Measurements from ENCODE around the gene NR6A1.

Gene NR6A1

DNA sequence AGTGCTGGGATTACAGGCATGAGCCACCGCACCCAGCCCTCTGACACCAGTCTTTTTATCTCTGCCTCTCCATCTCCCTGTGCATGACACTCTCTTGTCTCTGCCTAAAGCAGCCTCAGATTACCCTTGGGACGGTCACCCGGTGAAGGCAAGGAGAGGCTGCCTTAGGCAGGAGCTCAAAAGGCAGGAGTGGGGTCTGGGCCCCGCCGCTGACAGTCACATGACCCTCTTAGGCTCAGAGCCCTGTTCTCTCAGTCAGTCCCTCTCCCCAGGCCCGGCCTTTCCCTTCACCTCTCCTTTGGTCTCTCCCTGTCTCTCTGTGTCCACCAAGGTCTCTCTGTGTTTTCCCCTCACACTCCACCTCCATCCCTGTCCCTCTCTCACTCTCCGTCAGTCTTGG, 298.3 kb downstream of the NR6A1 start:
- DNase-seq (ENCODE audit: low read depth in 2 of 2) = no peak

GRCh38 chr9:124471761-124472160, 299.4 kb downstream of the NR6A1 start:
- no peak for DNase-seq (ENCODE audit: low read depth in 2 of 2)

GRCh38 chr9:124470726-124471125, 300.4 kb downstream of the NR6A1 start:
- no peak for DNase-seq (ENCODE audit: low read depth in 2 of 2)

DNA sequence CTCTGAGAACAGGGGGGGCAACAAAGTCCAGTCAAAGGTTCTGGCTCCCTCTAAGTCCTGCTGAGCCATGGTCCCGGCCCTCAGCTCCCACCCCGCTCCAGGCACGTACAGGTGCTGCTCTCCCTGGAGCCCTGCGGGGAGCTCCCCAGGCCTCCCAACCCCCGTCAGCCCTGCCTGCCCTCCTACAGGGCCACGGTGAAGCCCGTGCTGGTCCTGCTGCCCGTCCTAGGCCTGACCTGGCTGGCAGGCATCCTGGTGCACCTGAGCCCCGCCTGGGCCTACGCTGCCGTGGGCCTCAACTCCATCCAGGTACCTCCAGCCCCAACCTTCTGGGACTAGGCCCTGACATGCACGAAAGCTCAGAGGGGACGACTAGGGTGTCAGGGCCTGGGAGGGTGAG, 300.8 kb downstream of the NR6A1 start:
- no peak for DNase-seq (ENCODE audit: low read depth in 2 of 2)

DNA sequence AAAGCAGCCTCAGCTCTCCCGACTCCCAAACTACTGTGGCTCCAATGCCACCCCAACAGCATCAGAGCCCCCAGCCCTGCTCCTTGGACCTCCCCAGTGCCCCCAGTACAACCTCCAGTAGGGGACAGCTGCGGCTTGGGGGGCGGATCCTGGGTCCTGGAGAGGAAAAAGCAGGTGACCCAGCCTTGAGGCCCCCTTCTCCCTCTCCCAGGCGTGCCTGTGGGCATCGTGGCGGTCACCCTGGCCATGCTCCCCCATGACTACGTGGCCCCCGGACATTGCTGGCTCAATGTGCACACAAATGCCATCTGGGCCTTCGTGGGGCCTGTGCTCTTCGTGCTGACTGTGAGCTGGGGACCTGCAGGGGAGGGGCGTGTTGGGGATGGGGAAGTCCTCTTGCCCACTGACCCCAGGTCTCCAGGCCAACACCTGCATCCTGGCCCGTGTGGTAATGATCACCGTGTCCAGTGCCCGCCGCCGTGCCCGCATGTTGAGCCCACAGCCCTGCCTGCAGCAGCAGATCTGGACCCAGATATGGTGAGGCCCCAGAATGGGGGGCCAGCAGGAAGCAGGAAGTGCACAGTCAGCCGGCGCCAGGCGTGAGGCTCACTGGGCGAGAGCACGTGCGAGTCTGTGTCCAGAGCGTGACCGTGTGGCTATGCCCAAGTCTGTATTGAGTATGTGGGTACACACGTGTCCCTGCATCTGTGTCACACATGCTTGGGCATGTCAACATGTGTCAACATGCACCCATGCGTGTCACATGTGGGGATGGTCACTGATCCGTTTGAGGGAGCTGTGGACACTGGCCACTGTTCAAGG, 301.9 kb downstream of the NR6A1 start:
- no peak for DNase-seq (ENCODE audit: low read depth in 2 of 2)

- no peak for DNase-seq (ENCODE audit: low read depth in 2 of 2)
These were observed 302.9 kb downstream of the NR6A1 start for GRCh38 chr9:124468061-124468740.

DNA sequence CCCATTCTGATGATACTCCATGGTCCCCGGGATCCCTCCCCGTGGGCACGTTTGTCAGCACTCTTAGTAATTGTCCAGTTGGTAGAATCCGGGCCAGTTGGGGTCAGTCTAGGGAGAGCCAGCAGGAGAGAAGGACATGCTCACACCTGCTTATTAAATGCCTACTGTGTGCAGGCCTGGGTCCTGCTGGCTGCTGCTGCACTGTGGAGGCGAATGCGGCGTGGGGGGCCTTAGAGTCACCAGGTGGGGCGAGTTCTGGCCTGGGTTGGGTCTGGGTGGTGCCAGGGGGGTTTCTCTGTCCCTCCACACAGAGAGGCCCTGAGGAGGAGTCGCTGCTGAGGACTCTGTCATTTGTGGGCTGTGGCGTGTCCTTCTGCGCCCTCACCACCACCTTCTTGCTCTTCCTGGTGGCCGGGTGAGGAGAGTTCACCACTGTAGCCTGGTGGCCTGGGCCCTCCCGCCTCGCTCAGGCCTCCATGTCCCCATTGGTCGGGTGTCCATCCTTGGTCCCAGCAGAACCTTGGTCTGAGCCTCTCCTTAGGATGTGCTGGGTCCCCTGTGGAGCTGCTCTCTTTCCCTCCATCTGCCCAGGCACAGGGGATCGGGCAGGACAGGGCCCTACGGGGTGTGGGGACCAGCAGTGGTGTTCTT, 303.6 kb downstream of the NR6A1 start:
- DNase-seq (ENCODE audit: low read depth in 2 of 2) = no peak

Measured in stimulated activated CD8-positive, alpha-beta memory T cell treated with anti-CD3 and anti-CD28 coated beads, Interleukin-15, amount 100 ng/mL, for 48 hours (primary cell).